Stimulated activated CD4-positive, alpha-beta T cell treated with anti-CD3 and anti-CD28 coated beads, Interleukin-4, amount 100 ng/mL, for 48 hours (primary cell): Measurements from ENCODE around the gene GPR148.

Experiments used
- DNase-seq, 2 donors: peaks; one replicate each; pipeline ENCODE4 v3.0.0-alpha.2; 2020; ENCODE audit warnings: low read depth in 2 of 2

The GPR148 gene

GRCh38 chr2:130769343-130769907, 40.6 kb downstream of the GPR148 start:
- no peak for DNase-seq

GRCh38 chr2:130776550-130776949, 47.7 kb downstream of the GPR148 start:
- no peak for DNase-seq

GRCh38 chr2:130778781-130779180, 49.9 kb downstream of the GPR148 start:
- no peak for DNase-seq
